Chondrocyte (in vitro differentiated cells): Measurements from ENCODE around the gene RALGPS1. TPM values are rescaled to one million over a fixed set of nuclear protein-coding genes. Genes with fewer than 3 reads are reported as not detected.

Experiments
- DNase-seq: peaks from one replicate; pipeline ENCODE4 v3.0.0; 2021; ENCODE audit warnings: mixed read lengths, low spot score
- H3K27ac Mint-ChIP-seq: one replicate; pipeline ENCODE4 v1.8.0; 2021; ENCODE audit warnings: mild to moderate bottlenecking, moderate library complexity, mixed read lengths; ENCODE audit not compliant: unreplicated experiment
- H3K27me3 Mint-ChIP-seq: 2 replicates; pipeline ENCODE4 v1.8.0; 2021; ENCODE audit warnings: low read depth, mixed read lengths
- H3K36me3 Mint-ChIP-seq: 2 replicates; pipeline ENCODE4 v1.8.0; 2021; ENCODE audit warnings: low read depth, mixed read lengths
- H3K4me1 Mint-ChIP-seq: 2 replicates; pipeline ENCODE4 v1.8.0; 2021; ENCODE audit warnings: low read depth, mild to moderate bottlenecking, mixed read lengths
- H3K4me3 Mint-ChIP-seq: one replicate; pipeline ENCODE4 v1.8.0; 2021; ENCODE audit warnings: mild to moderate bottlenecking, moderate library complexity, mixed read lengths; ENCODE audit not compliant: unreplicated experiment
- H3K9me3 Mint-ChIP-seq: 2 replicates; pipeline ENCODE4 v1.8.0; 2021; ENCODE audit warnings: low read depth, mixed read lengths
- total RNA-seq: library from RNA; stranded (reverse); gene quantifications from 3 replicates; pipeline ENCODE4 v1.2.1, GENCODE V29; 2021
- TF ChIP-seq, protein P1 (sequence below): fragments of 200-600 bp; sonication (generic); IDR thresholded peaks from 2 replicates; pipeline ENCODE4 v1.5.0; 2021; ENCODE audit warnings: antibody characterized with exemption, mild to moderate bottlenecking, moderate library complexity

RALGPS1 gene
- total RNA-seq, 1 donor from 2014 or later = 8.1 TPM

GRCh38 chr9:127137640-127138360 lies 223.2 kb downstream of the RALGPS1 start:
- DNase-seq = peak; percentile 48
- no peaks in the 10 kb centered on the region for H3K9me3 Mint-ChIP-seq

DNA sequence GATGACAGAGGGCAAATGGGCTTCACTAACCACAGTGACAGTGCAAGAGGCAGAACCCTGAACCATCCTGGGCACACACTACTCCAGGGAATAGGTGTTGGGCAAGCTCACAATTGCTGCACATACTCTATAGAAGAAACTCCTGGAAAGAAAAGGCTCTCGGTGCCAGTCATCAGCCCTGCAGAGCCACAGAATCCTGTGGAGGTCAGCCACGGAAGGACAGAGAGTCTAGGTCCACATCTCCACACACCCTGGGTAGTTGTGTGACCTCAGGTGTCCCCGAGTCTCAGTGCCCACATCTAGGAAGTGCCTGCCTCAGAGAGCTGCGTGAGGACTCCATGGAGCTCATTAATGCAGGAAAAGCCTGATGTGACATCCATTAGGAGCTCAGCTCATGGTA lies 223.9 kb downstream of the RALGPS1 start:
- Mint-ChIP-seq H3K27me3 (no peaks in the 10 kb centered on the region), H3K4me3 (no peak overlapping the region), H3K36me3 (no peaks in the 10 kb centered on the region), H3K9me3 (no peaks in the 10 kb centered on the region), H3K4me1 (peaks cover 42% of the 10 kb centered on the region), H3K27ac (no peak overlapping the region)
- peak; percentile 27 for DNase-seq
- TF ChIP-seq, protein P1, sequence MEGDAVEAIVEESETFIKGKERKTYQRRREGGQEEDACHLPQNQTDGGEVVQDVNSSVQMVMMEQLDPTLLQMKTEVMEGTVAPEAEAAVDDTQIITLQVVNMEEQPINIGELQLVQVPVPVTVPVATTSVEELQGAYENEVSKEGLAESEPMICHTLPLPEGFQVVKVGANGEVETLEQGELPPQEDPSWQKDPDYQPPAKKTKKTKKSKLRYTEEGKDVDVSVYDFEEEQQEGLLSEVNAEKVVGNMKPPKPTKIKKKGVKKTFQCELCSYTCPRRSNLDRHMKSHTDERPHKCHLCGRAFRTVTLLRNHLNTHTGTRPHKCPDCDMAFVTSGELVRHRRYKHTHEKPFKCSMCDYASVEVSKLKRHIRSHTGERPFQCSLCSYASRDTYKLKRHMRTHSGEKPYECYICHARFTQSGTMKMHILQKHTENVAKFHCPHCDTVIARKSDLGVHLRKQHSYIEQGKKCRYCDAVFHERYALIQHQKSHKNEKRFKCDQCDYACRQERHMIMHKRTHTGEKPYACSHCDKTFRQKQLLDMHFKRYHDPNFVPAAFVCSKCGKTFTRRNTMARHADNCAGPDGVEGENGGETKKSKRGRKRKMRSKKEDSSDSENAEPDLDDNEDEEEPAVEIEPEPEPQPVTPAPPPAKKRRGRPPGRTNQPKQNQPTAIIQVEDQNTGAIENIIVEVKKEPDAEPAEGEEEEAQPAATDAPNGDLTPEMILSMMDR = no peak

More at GRCh38 chr9:127137640-127138360, 223.2 kb downstream of the RALGPS1 start:
- H3K4me3 Mint-ChIP-seq = no peak overlapping the region
- H3K27me3 Mint-ChIP-seq = no peaks in the 10 kb centered on the region
- TF ChIP-seq, protein P1 = no peak
- no peak overlapping the region for H3K27ac Mint-ChIP-seq
- H3K4me1 Mint-ChIP-seq = peaks cover 42% of the 10 kb centered on the region
- H3K36me3 Mint-ChIP-seq = no peaks in the 10 kb centered on the region

GRCh38 chr9:127139071-127139731 lies 224.6 kb downstream of the RALGPS1 start:
- TF ChIP-seq, protein P1 = no peak
- H3K4me3 Mint-ChIP-seq = no peak overlapping the region
- DNase-seq = peak; percentile 57
- H3K27me3 Mint-ChIP-seq = no peaks in the 10 kb centered on the region
- no peaks in the 10 kb centered on the region for H3K9me3 Mint-ChIP-seq
- no peak overlapping the region for H3K27ac Mint-ChIP-seq
- H3K36me3 Mint-ChIP-seq = no peaks in the 10 kb centered on the region
- H3K4me1 Mint-ChIP-seq = peaks cover 35% of the 10 kb centered on the region

DNA sequence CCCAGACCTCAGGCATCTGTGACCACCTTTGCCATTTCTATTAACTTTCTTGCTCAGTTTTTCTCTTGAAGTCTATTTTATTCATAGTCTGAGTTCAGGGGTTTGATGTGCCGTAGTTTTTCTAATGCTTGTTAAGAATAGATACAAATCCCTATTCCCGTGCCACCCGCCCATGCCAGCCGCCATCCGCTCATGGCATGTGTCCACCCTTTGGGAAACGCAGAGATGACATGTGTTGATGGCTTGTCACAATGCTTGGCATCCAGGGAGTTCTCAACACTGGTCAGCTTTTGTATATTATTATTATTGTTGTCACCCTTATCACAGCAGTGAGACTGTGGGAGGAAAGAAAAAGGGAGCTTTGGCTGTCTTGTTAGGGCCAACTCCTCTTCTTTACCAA lies 225.2 kb downstream of the RALGPS1 start:
- Mint-ChIP-seq H3K27ac (no peak overlapping the region), H3K27me3 (no peaks in the 10 kb centered on the region), H3K4me3 (no peak overlapping the region), H3K36me3 (no peaks in the 10 kb centered on the region), H3K4me1 (peaks cover 29% of the 10 kb centered on the region), H3K9me3 (no peaks in the 10 kb centered on the region)
- DNase-seq = peak; percentile 46
- TF ChIP-seq, protein P1 = no peak

DNA sequence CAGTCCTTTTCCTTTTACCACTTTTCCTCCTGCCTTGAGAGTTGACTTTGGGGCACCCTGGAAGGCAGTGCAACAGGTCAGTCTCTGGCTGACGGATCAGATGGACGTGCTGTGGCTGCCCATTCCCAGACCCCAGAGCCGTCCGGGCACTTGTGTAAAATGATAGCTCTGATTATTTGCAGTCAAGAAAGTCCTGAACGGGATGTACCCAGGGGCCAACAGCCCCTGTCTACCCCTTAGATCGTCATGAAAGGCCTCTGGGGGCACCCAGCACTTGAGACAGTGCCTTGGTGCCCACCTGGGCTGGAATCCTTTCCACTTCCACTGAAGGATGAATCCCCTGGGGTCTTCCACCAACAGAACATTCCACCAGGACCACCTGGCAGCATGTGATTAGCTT lies 225.6 kb downstream of the RALGPS1 start:
- TF ChIP-seq, protein P1 = no peak

More for the DNA sequence above, 225.6 kb downstream of the RALGPS1 start:
- Mint-ChIP-seq H3K27me3 (no peaks in the 10 kb centered on the region), H3K9me3 (no peaks in the 10 kb centered on the region), H3K4me1 (peaks cover 27% of the 10 kb centered on the region), H3K36me3 (no peaks in the 10 kb centered on the region), H3K27ac (no peak overlapping the region), H3K4me3 (no peak overlapping the region)
- DNase-seq = no peak
